Activated naive CD8-positive, alpha-beta T cell treated with anti-CD3 and anti-CD28 coated beads, Interleukin-2, amount 50 U/mL, for 24 hours (primary cell): ENCODE results near the gene RABL6.
A peak's percentile ranks its signal among the peaks of the same experiment; 100 is the strongest.

Source experiments
- ATAC-seq: fragments of 150-1000 bp; cut with Tn5 transposase; one replicate; pipeline ENCODE4 v1.10.0; 2021
- DNase-seq: peaks from one replicate; pipeline ENCODE4 v3.0.0; 2021
- H3K27ac Mint-ChIP-seq: one replicate; pipeline ENCODE4 v1.8.0; 2021; ENCODE audit warnings: mild to moderate bottlenecking, mixed read lengths
- H3K27me3 Mint-ChIP-seq: one replicate; pipeline ENCODE4 v1.8.0; 2021; ENCODE audit warnings: mixed read lengths
- H3K36me3 Mint-ChIP-seq: one replicate; pipeline ENCODE4 v1.8.0; 2021; ENCODE audit warnings: low read depth, mixed read lengths
- H3K4me1 Mint-ChIP-seq: one replicate; pipeline ENCODE4 v1.8.0; 2021; ENCODE audit warnings: mixed read lengths
- H3K4me3 Mint-ChIP-seq: one replicate; pipeline ENCODE4 v1.8.0; 2021; ENCODE audit warnings: mild to moderate bottlenecking, moderate library complexity, mixed read lengths
- H3K9me3 Mint-ChIP-seq: one replicate; pipeline ENCODE4 v1.8.0; 2021; ENCODE audit warnings: mixed read lengths

RABL6 gene

GRCh38 chr9:136854842-136855460 is 47.2 kb downstream of the RABL6 start:
- ATAC-seq = no peak

DNA sequence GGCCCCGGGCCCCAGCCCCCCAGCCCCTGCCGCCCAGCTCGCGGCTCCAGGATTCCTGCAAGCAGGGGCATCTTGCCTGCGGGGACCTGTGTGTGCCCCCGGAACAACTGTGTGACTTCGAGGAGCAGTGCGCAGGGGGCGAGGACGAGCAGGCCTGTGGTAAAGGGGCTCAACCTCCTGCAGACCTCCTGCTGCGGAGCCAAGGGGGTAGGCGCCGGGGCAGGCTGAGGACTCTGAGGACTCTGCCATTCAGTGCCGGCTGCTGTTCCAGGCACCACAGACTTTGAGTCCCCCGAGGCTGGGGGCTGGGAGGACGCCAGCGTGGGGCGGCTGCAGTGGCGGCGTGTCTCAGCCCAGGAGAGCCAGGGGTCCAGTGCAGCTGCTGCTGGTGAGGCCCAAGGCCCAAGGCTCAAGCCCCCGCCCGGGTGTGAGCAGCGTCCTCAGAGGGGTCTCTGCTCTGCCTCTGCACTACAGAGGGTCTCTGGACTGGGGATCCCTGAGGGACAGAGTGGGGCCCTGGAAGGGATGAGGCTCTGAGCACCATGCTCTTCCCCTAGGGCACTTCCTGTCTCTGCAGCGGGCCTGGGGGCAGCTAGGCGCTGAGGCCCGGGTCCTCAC is 47.8 kb downstream of the RABL6 start:
- ATAC-seq = no peak
- no peak overlapping the region for H3K4me3 Mint-ChIP-seq
- H3K9me3 Mint-ChIP-seq = no peaks in the 10 kb centered on the region
- H3K36me3 Mint-ChIP-seq = no peaks in the 10 kb centered on the region
- no peaks in the 10 kb centered on the region for H3K4me1 Mint-ChIP-seq
- H3K27me3 Mint-ChIP-seq = no peaks in the 10 kb centered on the region
- DNase-seq = no peak
- H3K27ac Mint-ChIP-seq = no peak overlapping the region

More at GRCh38 chr9:136854842-136855460, 47.2 kb downstream of the RABL6 start:
- no peak overlapping the region for H3K4me3 Mint-ChIP-seq
- H3K36me3 Mint-ChIP-seq = no peaks in the 10 kb centered on the region
- no peaks in the 10 kb centered on the region for H3K9me3 Mint-ChIP-seq
- no peak for DNase-seq
- H3K4me1 Mint-ChIP-seq = no peaks in the 10 kb centered on the region
- no peak overlapping the region for H3K27ac Mint-ChIP-seq
- no peaks in the 10 kb centered on the region for H3K27me3 Mint-ChIP-seq

DNA sequence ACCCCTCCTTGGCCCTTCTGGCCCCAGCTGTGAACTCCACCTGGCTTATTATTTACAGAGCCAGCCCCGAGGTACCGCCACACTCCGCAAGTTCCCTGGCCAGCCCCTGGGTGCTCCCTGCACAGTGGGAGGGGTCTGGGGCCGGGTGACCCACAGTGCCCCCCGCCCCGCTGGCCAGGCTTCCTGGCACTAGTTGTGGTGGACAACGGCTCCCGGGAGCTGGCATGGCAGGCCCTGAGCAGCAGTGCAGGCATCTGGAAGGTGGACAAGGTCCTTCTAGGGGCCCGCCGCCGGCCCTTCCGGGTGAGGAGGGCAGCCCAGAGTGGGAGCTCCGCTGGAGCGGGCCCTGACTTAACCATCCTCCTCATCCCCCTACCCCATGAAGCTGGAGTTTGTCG is 48.3 kb downstream of the RABL6 start:
- no peaks in the 10 kb centered on the region for H3K36me3 Mint-ChIP-seq
- no peaks in the 10 kb centered on the region for H3K27me3 Mint-ChIP-seq
- no peak overlapping the region for H3K4me3 Mint-ChIP-seq
- ATAC-seq (no peak), DNase-seq (no peak)
- H3K9me3 Mint-ChIP-seq = no peaks in the 10 kb centered on the region
- H3K27ac Mint-ChIP-seq = no peak overlapping the region
- H3K4me1 Mint-ChIP-seq = no peaks in the 10 kb centered on the region

DNA sequence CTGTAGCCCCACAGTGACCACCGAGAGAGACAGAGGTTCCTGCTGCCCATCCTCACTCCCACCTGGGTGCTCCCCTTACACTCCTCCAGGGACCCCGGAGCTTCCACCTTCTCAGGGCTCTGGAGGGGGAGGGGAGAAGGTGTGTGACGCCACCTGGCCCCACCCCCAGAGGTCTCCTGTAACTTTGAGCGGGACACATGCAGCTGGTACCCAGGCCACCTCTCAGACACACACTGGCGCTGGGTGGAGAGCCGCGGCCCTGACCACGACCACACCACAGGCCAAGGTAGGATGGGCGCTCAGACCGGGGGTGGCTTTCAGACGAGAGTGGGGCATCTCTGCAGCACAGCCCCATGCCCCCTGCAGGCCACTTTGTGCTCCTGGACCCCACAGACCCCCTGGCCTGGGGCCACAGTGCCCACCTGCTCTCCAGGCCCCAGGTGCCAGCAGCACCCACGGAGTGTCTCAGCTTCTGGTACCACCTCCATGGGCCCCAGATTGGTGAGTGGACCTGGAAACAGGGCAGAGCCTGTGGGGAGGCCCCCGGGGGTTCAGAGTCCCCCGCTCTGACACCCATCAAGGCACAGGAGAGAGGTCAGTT is 48.9 kb downstream of the RABL6 start:
- no peak overlapping the region for H3K27ac Mint-ChIP-seq
- H3K4me1 Mint-ChIP-seq = no peaks in the 10 kb centered on the region
- no peak overlapping the region for H3K4me3 Mint-ChIP-seq

DNA sequence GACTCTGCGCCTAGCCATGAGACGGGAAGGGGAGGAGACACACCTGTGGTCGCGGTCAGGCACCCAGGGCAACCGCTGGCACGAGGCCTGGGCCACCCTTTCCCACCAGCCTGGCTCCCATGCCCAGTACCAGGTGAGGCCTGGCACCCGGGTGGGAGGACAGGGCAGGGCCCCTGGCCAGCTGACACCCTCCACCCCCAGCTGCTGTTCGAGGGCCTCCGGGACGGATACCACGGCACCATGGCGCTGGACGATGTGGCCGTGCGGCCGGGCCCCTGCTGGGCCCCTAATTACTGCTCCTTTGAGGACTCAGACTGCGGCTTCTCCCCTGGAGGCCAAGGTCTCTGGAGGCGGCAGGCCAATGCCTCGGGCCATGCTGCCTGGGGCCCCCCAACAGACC is 49.4 kb downstream of the RABL6 start:
- Mint-ChIP-seq H3K27ac (no peak overlapping the region), H3K27me3 (no peaks in the 10 kb centered on the region), H3K9me3 (no peaks in the 10 kb centered on the region), H3K4me1 (no peaks in the 10 kb centered on the region), H3K36me3 (no peaks in the 10 kb centered on the region), H3K4me3 (no peak overlapping the region)
- no peak for DNase-seq
- no peak for ATAC-seq

More for the DNA sequence above, 48.9 kb downstream of the RABL6 start:
- Mint-ChIP-seq H3K36me3 (no peaks in the 10 kb centered on the region), H3K27me3 (no peaks in the 10 kb centered on the region), H3K9me3 (no peaks in the 10 kb centered on the region)
- DNase-seq = no peak
- no peak for ATAC-seq

GRCh38 chr9:136857581-136858412 is 50.0 kb downstream of the RABL6 start:
- H3K36me3 Mint-ChIP-seq = peaks cover 2% of the 10 kb centered on the region
- no peaks in the 10 kb centered on the region for H3K27me3 Mint-ChIP-seq
- no peak overlapping the region for H3K4me3 Mint-ChIP-seq
- no peak overlapping the region for H3K27ac Mint-ChIP-seq
- ATAC-seq (no peak), DNase-seq (no peak)
- H3K4me1 Mint-ChIP-seq = no peaks in the 10 kb centered on the region
- H3K9me3 Mint-ChIP-seq = no peaks in the 10 kb centered on the region

DNA sequence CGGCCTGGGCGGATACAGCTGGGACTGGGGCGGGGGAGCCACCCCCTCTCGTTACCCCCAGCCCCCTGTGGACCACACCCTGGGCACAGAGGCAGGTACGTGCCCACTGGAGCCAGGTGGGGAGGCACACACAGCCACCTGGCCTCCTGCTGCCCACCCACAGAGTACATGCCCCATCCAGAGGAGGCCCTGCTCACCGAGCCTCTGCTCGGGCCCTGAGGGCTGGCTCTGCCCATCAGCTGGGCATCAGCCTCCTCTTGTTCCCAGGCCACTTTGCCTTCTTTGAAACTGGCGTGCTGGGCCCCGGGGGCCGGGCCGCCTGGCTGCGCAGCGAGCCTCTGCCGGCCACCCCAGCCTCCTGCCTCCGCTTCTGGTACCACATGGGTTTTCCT is 50.7 kb downstream of the RABL6 start:
- no peak for ATAC-seq
- Mint-ChIP-seq H3K27me3 (no peaks in the 10 kb centered on the region), H3K4me3 (no peak overlapping the region), H3K36me3 (peaks cover 3% of the 10 kb centered on the region), H3K27ac (no peak overlapping the region), H3K4me1 (no peaks in the 10 kb centered on the region), H3K9me3 (no peaks in the 10 kb centered on the region)
- DNase-seq = no peak

GRCh38 chr9:136858844-136859757 is 51.4 kb downstream of the RABL6 start:
- Mint-ChIP-seq H3K4me1 (peaks cover 4% of the 10 kb centered on the region), H3K9me3 (no peaks in the 10 kb centered on the region), H3K4me3 (no peak overlapping the region), H3K27me3 (no peaks in the 10 kb centered on the region), H3K36me3 (peaks cover 8% of the 10 kb centered on the region), H3K27ac (no peak overlapping the region)
- ATAC-seq (no peak), DNase-seq (no peak)

DNA sequence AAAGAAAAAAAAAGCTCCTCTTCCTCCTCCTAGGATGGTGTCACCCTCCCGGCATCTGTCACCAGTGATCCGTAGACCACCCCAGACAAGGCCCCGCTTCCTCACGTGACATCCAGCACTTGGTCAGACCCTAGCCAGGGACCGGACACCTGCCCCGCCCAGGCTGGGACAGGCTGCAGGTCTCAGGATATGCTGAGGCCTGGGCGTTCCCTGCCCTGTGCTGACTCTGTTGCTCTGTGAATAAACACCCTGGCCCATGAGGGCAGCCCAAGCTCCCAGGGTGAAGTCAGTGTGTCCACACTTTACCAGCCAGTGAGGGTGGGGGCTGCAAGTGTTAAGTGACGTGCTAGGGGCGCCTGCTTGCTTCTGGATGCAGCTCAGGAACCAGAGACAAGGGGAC is 52.8 kb downstream of the RABL6 start:
- no peak for ATAC-seq
- no peak overlapping the region for H3K27ac Mint-ChIP-seq
- no peak overlapping the region for H3K4me3 Mint-ChIP-seq
- DNase-seq = no peak
- no peaks in the 10 kb centered on the region for H3K9me3 Mint-ChIP-seq
- peaks cover 17% of the 10 kb centered on the region for H3K4me1 Mint-ChIP-seq
- peaks cover 10% of the 10 kb centered on the region for H3K36me3 Mint-ChIP-seq
- no peaks in the 10 kb centered on the region for H3K27me3 Mint-ChIP-seq

- H3K4me1 Mint-ChIP-seq = peaks cover 17% of the 10 kb centered on the region
- H3K36me3 Mint-ChIP-seq = peaks cover 10% of the 10 kb centered on the region
- DNase-seq (no peak), ATAC-seq (no peak)
- no peaks in the 10 kb centered on the region for H3K9me3 Mint-ChIP-seq
- H3K27ac Mint-ChIP-seq = no peak overlapping the region
- H3K4me3 Mint-ChIP-seq = no peak overlapping the region
- no peaks in the 10 kb centered on the region for H3K27me3 Mint-ChIP-seq
Observed at GRCh38 chr9:136860933-136861873, 53.5 kb downstream of the RABL6 start.

GRCh38 chr9:136861874-136862457 is 54.2 kb downstream of the RABL6 start:
- peak overlapping the region; percentile 70 for H3K27ac Mint-ChIP-seq
- ATAC-seq (no peak), DNase-seq (no peak)
- H3K4me3 Mint-ChIP-seq = no peak overlapping the region
- no peaks in the 10 kb centered on the region for H3K27me3 Mint-ChIP-seq
- H3K9me3 Mint-ChIP-seq = no peaks in the 10 kb centered on the region
- peaks cover 10% of the 10 kb centered on the region for H3K36me3 Mint-ChIP-seq
- H3K4me1 Mint-ChIP-seq = peaks cover 17% of the 10 kb centered on the region

GRCh38 chr9:136862849-136863622 is 55.3 kb downstream of the RABL6 start:
- Mint-ChIP-seq H3K27ac (no peak overlapping the region), H3K4me3 (no peak overlapping the region), H3K36me3 (peaks cover 10% of the 10 kb centered on the region), H3K27me3 (no peaks in the 10 kb centered on the region), H3K9me3 (no peaks in the 10 kb centered on the region), H3K4me1 (peaks cover 23% of the 10 kb centered on the region)
- ATAC-seq (no peak), DNase-seq (no peak)
